Testis (tissue), 3 donors: ENCODE data around the gene CDK5RAP2. TPM values are rescaled to one million over a fixed set of nuclear protein-coding genes. Genes with fewer than 3 reads are reported as not detected.

Experiments used
- DNase-seq: peaks from one replicate; pipeline ENCODE4 v3.0.0-alpha.2; 2019
- H3K27ac ChIP-seq, 2 donors: fragments of 200-600 bp; sonication (generic); one replicate each; pipeline ENCODE4 v1.5.1; 2019
- H3K27me3 ChIP-seq: fragments of 200-600 bp; sonication (generic); one replicate; pipeline ENCODE4 v1.5.1; 2019
- H3K36me3 ChIP-seq: fragments of 200-600 bp; sonication (generic); one replicate; pipeline ENCODE4 v1.5.1; 2017; ENCODE audit warnings: low read depth; ENCODE audit errors: missing control alignments
- H3K4me1 ChIP-seq: fragments of 200-600 bp; sonication (generic); one replicate; pipeline ENCODE4 v1.5.1; 2019
- H3K4me3 ChIP-seq, 2 donors: fragments of 200-600 bp; sonication (generic); one replicate each; pipeline ENCODE4 v1.5.1; 2017 to 2019
- H3K9me3 ChIP-seq: fragments of 200-600 bp; sonication (generic); one replicate; pipeline ENCODE4 v1.5.1; 2017
- CTCF ChIP-seq, 3 experiments: fragments of 450-650 bp in 2 of 3; fragments of 200-600 bp in 1 of 3; sonication (generic) in 1 of 3; IDR thresholded peaks; one replicate each; pipeline ENCODE4 v1.5.1; 2016 to 2019; ENCODE audit warnings: antibody characterized with exemption in 3 of 3, mild to moderate bottlenecking in 2 of 3, moderate library complexity in 1 of 3
- POLR2A ChIP-seq: fragments of 450-650 bp; IDR thresholded peaks from one replicate; pipeline ENCODE4 v1.6.1; 2017; ENCODE audit warnings: antibody characterized with exemption, mild to moderate bottlenecking, moderate library complexity
- WGBS, 2 donors: methylation state at CpG; one replicate each; pipeline ENCODE4 v1.1.5; 2018; 5-methylcytosine and 5-hydroxymethylcytosine counted together
- intact Hi-C: fragments of 100-400 bp; cut with DNase I; formaldehyde crosslinking; loops from one replicate; pipeline ENCODE4 v1.15.1; 2023; ENCODE audit warnings: low total_unique reads
- polyA plus RNA-seq: library from polyadenylated mRNA; stranded (reverse); fragments of 350-450 nt; fragmentation: Illumina TruSeq; extraction: RNeasy Lipid Tissue Mini Kit (QIAGEN cat#74804); gene quantifications from one replicate; pipeline ENCODE4 v1.2.3, GENCODE V29; 2014; ENCODE audit warnings: low read depth, low replicate concordance; ENCODE audit not compliant: insufficient read depth
- total RNA-seq, 2 donors: library from RNA; depleted of rRNA; stranded (reverse); fragments of >200 nt; gene quantifications; one replicate each; pipeline ENCODE4 v1.2.3, GENCODE V29; 2016

Gene CDK5RAP2
- total and polyA plus RNA-seq, 3 donors from 2014 or later: 64.9 to 80.5 (median 76.1) TPM

- TF ChIP-seq POLR2A (no peak), CTCF (IDR thresholded peaks at IDR 0.05) (no peak)
- Histone ChIP-seq H3K4me1 (no peaks in the 10 kb centered on the region), H3K27ac (no peak overlapping the region), H3K9me3 (no peaks in the 10 kb centered on the region), H3K4me3 (no peak overlapping the region), H3K27me3 (no peaks in the 10 kb centered on the region), H3K36me3 (no peaks in the 10 kb centered on the region)
- no peak for DNase-seq
- intact Hi-C loops: no loop called here
Observed at GRCh38 chr9:120608421-120608820, 28.5 kb upstream of the CDK5RAP2 start.

- no peak overlapping the region for H3K4me3 ChIP-seq
- DNase-seq: no peak
- no peaks in the 10 kb centered on the region for H3K9me3 ChIP-seq
- TF ChIP-seq POLR2A (no peak), CTCF (IDR thresholded peaks at IDR 0.05) (no peak)
- WGBS, 2 donors: 88 to 89% methylated on average over 1 of the region's 1 CpG
- H3K4me1 ChIP-seq: no peaks in the 10 kb centered on the region
- intact Hi-C loops: no loop called here
- no peak overlapping the region for H3K27ac ChIP-seq
- no peaks in the 10 kb centered on the region for H3K36me3 ChIP-seq
- H3K27me3 ChIP-seq: no peaks in the 10 kb centered on the region
Observed at GRCh38 chr9:120603591-120603990, 23.6 kb upstream of the CDK5RAP2 start.

- H3K4me3 ChIP-seq: no peak overlapping the region
- no peak for TF ChIP-seq CTCF (IDR thresholded peaks at IDR 0.05)
- no peak for TF ChIP-seq POLR2A
- intact Hi-C loops: no loop called here
- no peaks in the 10 kb centered on the region for H3K4me1 ChIP-seq
- no peaks in the 10 kb centered on the region for H3K9me3 ChIP-seq
- no peaks in the 10 kb centered on the region for H3K27me3 ChIP-seq
- no peak for DNase-seq
- H3K27ac ChIP-seq: no peak overlapping the region
- 95 to 100% methylated on average over 1 of the region's 1 CpG for WGBS, 2 donors
- H3K36me3 ChIP-seq: no peaks in the 10 kb centered on the region
Observed at GRCh38 chr9:120603010-120603409, 23.0 kb upstream of the CDK5RAP2 start.

GRCh38 chr9:120593955-120594277 lies 13.9 kb upstream of the CDK5RAP2 start:
- DNase-seq: no peak
- H3K9me3 ChIP-seq: no peaks in the 10 kb centered on the region
- no peaks in the 10 kb centered on the region for H3K4me1 ChIP-seq
- no peaks in the 10 kb centered on the region for H3K36me3 ChIP-seq
- no peak overlapping the region for H3K27ac ChIP-seq
- no peak for TF ChIP-seq CTCF (IDR thresholded peaks at IDR 0.05)
- no peak for TF ChIP-seq POLR2A
- WGBS, 2 donors: 36 to 56% methylated on average over 2 of the region's 2 CpGs
- no peaks in the 10 kb centered on the region for H3K27me3 ChIP-seq
- H3K4me3 ChIP-seq: no peak overlapping the region
- intact Hi-C loops: no loop called here

GRCh38 chr9:120593250-120593954 lies 13.4 kb upstream of the CDK5RAP2 start:
- no peaks in the 10 kb centered on the region for H3K27me3 ChIP-seq
- H3K4me1 ChIP-seq: no peaks in the 10 kb centered on the region
- no peak for DNase-seq
- 81% methylated on average over 5 of the region's 5 CpGs for WGBS, 2 donors
- H3K27ac ChIP-seq: no peak overlapping the region
- TF ChIP-seq CTCF (IDR thresholded peaks at IDR 0.05): no peak
- TF ChIP-seq POLR2A: no peak
- no peak overlapping the region for H3K4me3 ChIP-seq
- H3K9me3 ChIP-seq: no peaks in the 10 kb centered on the region
- H3K36me3 ChIP-seq: no peaks in the 10 kb centered on the region
- intact Hi-C loops: no loop called here
